Measurements from ENCODE around the gene SAMD11. TPM values are rescaled to one million over a fixed set of nuclear protein-coding genes. Genes with fewer than 3 reads are reported as not detected.

The SAMD11 gene
- total and polyA plus RNA-seq, 4 donors = 0.51 to 4.1 (median 1.3) TPM

DNA sequence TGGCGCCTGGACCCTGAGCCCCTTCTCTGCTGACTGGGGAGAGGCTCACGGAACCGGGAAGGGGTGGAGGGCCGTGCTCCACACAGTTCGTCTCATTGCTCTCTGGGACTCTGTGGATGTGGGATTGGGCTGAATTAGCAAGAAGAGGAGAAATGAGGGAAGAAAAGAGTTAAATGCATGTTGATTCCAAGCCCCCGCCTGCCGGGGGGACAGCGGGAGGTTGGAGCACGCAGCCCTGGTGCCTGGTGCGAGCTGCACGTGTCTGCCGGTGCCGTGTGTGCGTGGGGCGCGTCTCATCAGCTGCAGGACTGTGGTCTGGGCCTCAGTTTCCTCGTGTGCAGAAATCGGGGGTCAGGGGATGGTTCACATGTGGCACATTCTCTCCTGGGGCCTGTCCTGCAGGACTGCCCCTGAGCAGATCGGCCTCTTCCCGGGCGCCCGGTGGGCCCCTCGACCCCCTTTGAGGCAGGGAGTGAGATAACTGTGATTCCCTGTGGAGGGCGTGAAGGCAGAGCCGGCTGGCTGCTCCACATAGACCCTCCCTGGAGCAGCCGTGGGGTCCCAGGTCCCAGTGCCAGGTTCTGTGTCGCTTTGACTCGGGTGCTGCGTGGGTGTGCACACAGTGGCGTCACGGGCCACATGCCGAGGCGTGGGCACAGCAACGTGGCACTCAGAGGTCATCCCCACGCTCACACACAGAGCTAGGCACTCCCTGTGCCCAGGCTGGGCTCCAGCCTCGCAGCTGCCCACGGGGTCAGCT lies 11.4 kb downstream of the SAMD11 start:
- WGBS = 27% methylated on average over 37 of the region's 37 CpGs
- Histone ChIP-seq H3K9ac (ENCODE audit: low read depth in 1 of 2, low read length in 2 of 2) (no peak overlapping the region), H3K9me3 (ENCODE audit: control insufficient read depth in 4 of 4, low read length in 3 of 4) (no peaks in the 10 kb centered on the region), H3K27ac (ENCODE audit: low read depth in 1 of 2, low read length in 2 of 2) (no peak overlapping the region), H3K27me3 (ENCODE audit: control insufficient read depth in 4 of 4, insufficient read depth in 4 of 4, low read length in 3 of 4) (peaks cover 0 to 4% (median 1%) of the 10 kb centered on the region in 4 donors), H3K4me1 (ENCODE audit: control insufficient read depth in 4 of 4, insufficient read depth in 4 of 4, low read length in 3 of 4) (peaks cover 2 to 32% (median 11%) of the 10 kb centered on the region in 4 donors), H3K36me3 (ENCODE audit: control insufficient read depth in 4 of 4, insufficient read depth in 3 of 4, low read depth in 1 of 4, low read length in 3 of 4) (no peaks in the 10 kb centered on the region), H3K4me3 (ENCODE audit: low read depth in 1 of 3, low read length in 3 of 3) (no peak overlapping the region)
- TF ChIP-seq CTCF (IDR thresholded peaks at IDR 0.05; ENCODE audit: low read depth, low read length, missing input control) (no peak), HNF4G (IDR thresholded peaks at IDR 0.05) (no peak), HNF4A (conservative IDR thresholded peaks at IDR 0.05) (no peak), FOXA2 (IDR thresholded peaks at IDR 0.05) (no peak), ATF3 (IDR thresholded peaks at IDR 0.05) (no peak), JUND (IDR thresholded peaks at IDR 0.05) (no peak), NR2F2 (IDR thresholded peaks at IDR 0.05) (no peak), RXRA (IDR thresholded peaks at IDR 0.05) (no peak), RAD21 (IDR thresholded peaks at IDR 0.05) (no peak), YY1 (IDR thresholded peaks at IDR 0.05) (no peak), GABPA (IDR thresholded peaks at IDR 0.05 in 1 of 2, conservative IDR thresholded peaks at IDR 0.05 in 1 of 2) (no peak), SP1 (IDR thresholded peaks at IDR 0.05) (no peak), EGR1 (IDR thresholded peaks at IDR 0.05; ENCODE audit: low read depth in 2 of 2) (no peak), TAF1 (conservative IDR thresholded peaks at IDR 0.05) (no peak)
- TF ChIP-seq, protein P1, sequence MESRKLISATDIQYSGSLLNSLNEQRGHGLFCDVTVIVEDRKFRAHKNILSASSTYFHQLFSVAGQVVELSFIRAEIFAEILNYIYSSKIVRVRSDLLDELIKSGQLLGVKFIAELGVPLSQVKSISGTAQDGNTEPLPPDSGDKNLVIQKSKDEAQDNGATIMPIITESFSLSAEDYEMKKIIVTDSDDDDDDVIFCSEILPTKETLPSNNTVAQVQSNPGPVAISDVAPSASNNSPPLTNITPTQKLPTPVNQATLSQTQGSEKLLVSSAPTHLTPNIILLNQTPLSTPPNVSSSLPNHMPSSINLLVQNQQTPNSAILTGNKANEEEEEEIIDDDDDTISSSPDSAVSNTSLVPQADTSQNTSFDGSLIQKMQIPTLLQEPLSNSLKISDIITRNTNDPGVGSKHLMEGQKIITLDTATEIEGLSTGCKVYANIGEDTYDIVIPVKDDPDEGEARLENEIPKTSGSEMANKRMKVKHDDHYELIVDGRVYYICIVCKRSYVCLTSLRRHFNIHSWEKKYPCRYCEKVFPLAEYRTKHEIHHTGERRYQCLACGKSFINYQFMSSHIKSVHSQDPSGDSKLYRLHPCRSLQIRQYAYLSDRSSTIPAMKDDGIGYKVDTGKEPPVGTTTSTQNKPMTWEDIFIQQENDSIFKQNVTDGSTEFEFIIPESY (IDR thresholded peaks at IDR 0.05) = no peak
- TF ChIP-seq, protein P2, sequence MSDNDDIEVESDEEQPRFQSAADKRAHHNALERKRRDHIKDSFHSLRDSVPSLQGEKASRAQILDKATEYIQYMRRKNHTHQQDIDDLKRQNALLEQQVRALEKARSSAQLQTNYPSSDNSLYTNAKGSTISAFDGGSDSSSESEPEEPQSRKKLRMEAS (IDR thresholded peaks at IDR 0.05) = no peak
- DNase-seq (ENCODE audit: low spot score) = no peak

GRCh38 chr1:935751-936231 lies 12.1 kb downstream of the SAMD11 start:
- no peak overlapping the region for H3K9ac ChIP-seq (ENCODE audit: low read depth in 1 of 2, low read length in 2 of 2)
- H3K27ac ChIP-seq (ENCODE audit: low read depth in 1 of 2, low read length in 2 of 2) = no peak overlapping the region
- H3K4me1 ChIP-seq (ENCODE audit: control insufficient read depth in 4 of 4, insufficient read depth in 4 of 4, low read length in 3 of 4) = peaks cover 8 to 32% (median 15%) of the 10 kb centered on the region in 4 donors
- no peaks in the 10 kb centered on the region for H3K36me3 ChIP-seq (ENCODE audit: control insufficient read depth in 4 of 4, insufficient read depth in 3 of 4, low read depth in 1 of 4, low read length in 3 of 4)
- TF ChIP-seq JUND (IDR thresholded peaks at IDR 0.05) (no peak), HNF4A (conservative IDR thresholded peaks at IDR 0.05) (no peak), EGR1 (IDR thresholded peaks at IDR 0.05; ENCODE audit: low read depth in 2 of 2) (no peak)
- H3K4me3 ChIP-seq (ENCODE audit: low read depth in 1 of 3, low read length in 3 of 3) = no peak overlapping the region
- no peak for DNase-seq (ENCODE audit: low spot score)
- 33% methylated on average over 30 of the region's 30 CpGs for WGBS
- H3K9me3 ChIP-seq (ENCODE audit: control insufficient read depth in 4 of 4, low read length in 3 of 4) = no peaks in the 10 kb centered on the region
- H3K27me3 ChIP-seq (ENCODE audit: control insufficient read depth in 4 of 4, insufficient read depth in 4 of 4, low read length in 3 of 4) = peaks cover 0 to 4% (median 1%) of the 10 kb centered on the region in 4 donors
